Gastroesophageal sphincter (tissue), 3 donors: ENCODE measurements around the gene STAT5A.

Experiments used
- CTCF ChIP-seq, 4 experiments: fragments of 200-600 bp in 2 of 4; fragments of 450-650 bp in 2 of 4; sonication (generic) in 1 of 4; IDR thresholded peaks; one replicate each; pipeline ENCODE4 v1.5.1; 2017 to 2019; ENCODE audit warnings: antibody characterized with exemption in 4 of 4, mild to moderate bottlenecking in 2 of 4, moderate library complexity in 2 of 4
- POLR2A ChIP-seq, 2 donors: fragments of 450-650 bp; IDR thresholded peaks; one replicate each; pipeline ENCODE4 v1.6.1; 2017; ENCODE audit warnings: antibody characterized with exemption in 2 of 2, mild to moderate bottlenecking in 2 of 2, moderate library complexity in 1 of 2
- POLR2AphosphoS5 ChIP-seq: sonication (generic); formaldehyde crosslinking; IDR thresholded peaks from one replicate; pipeline ENCODE4 v1.6.1; 2017; ENCODE audit warnings: antibody characterized with exemption

- TF ChIP-seq POLR2A (IDR thresholded peaks at IDR 0.05) (no peak), CTCF (IDR thresholded peaks at IDR 0.05) (no peak), POLR2AphosphoS5 (no peak)
These were observed 53.3 kb downstream of the STAT5A start for GRCh38 chr17:42341568-42341967.
